Measurements from ENCODE around the gene DONSON. TPM values are rescaled to one million over a fixed set of nuclear protein-coding genes. Genes with fewer than 3 reads are reported as not detected.
A peak's percentile ranks its signal among the peaks of the same experiment; 100 is the strongest.

DONSON gene
- polyA plus RNA-seq, 1 experiment: 12.7 TPM

GRCh38 chr21:33544451-33545195 lies 43.9 kb downstream of the DONSON start:
- POLR2A ChIA-PET: interaction anchor here (0.6 kb wide), 1 partner anchor 12 kb away, joined by 5 read pairs; no protein-coding TSS in a partner anchor
- CTCF ChIA-PET: interaction anchor here (1.1 kb wide), 1 partner anchor 61 kb away, joined by 4 read pairs; no protein-coding TSS in a partner anchor
- H3K36me3 ChIP-seq (ENCODE audit: control insufficient read depth, insufficient read depth, low read length): no peaks in the 10 kb centered on the region
- no peak for TF ChIP-seq CTCF (IDR thresholded peaks at IDR 0.05; ENCODE audit: insufficient read depth, low read depth, low read length)
- DNase-seq (ENCODE audit: low read depth): no peak
- peak overlapping the region; percentile 70 for H3K4me3 ChIP-seq (ENCODE audit: low read depth, low read length)
- H3K27me3 ChIP-seq (ENCODE audit: control insufficient read depth, insufficient read depth, low read length): no peaks in the 10 kb centered on the region

- no peaks in the 10 kb centered on the region for H3K36me3 ChIP-seq (ENCODE audit: control insufficient read depth, insufficient read depth, low read length)
- POLR2A ChIA-PET: interaction anchor here (0.5 kb wide), 1 partner anchor 219 kb away, joined by 3 read pairs; the partner anchor contains the start of gene IFNAR1
- DNase-seq (ENCODE audit: low read depth): no peak
- CTCF ChIA-PET: interaction anchor here (0.6 kb wide), 1 partner anchor 801 kb away, joined by 4 read pairs; no protein-coding TSS in a partner anchor
- H3K4me3 ChIP-seq (ENCODE audit: low read depth, low read length): peak overlapping the region; percentile 70
- H3K27me3 ChIP-seq (ENCODE audit: control insufficient read depth, insufficient read depth, low read length): no peaks in the 10 kb centered on the region
- TF ChIP-seq CTCF (IDR thresholded peaks at IDR 0.05; ENCODE audit: insufficient read depth, low read depth, low read length): no peak
Measured at GRCh38 chr21:33543505-33544129, 44.9 kb downstream of the DONSON start.

GRCh38 chr21:33542640-33543504 lies 45.6 kb downstream of the DONSON start, which contains the start of gene SON:
SON (plus strand) TSS chr21:33543038; CDS start chr21:33543093, 55 bp downstream.
- ChIA-PET POLR2A (interaction anchor here (0.5 kb wide), 1 partner anchor 218 kb away, joined by 3 read pairs; the partner anchor contains the start of gene IFNAR1), CTCF (interaction anchor here (0.6 to 2.6 kb wide), 2 partner anchors 63 to 802 kb away, joined by 4 to 6 read pairs; no protein-coding TSS in a partner anchor)
- Histone ChIP-seq H3K27me3 (ENCODE audit: control insufficient read depth, insufficient read depth, low read length) (no peaks in the 10 kb centered on the region), H3K4me3 (ENCODE audit: low read depth, low read length) (peak within 1 kb of the TSS; percentile 70), H3K36me3 (ENCODE audit: control insufficient read depth, insufficient read depth, low read length) (no peaks in the 10 kb centered on the region)
- TF ChIP-seq CTCF (IDR thresholded peaks at IDR 0.05; ENCODE audit: insufficient read depth, low read depth, low read length): no peak
- DNase-seq (ENCODE audit: low read depth): peak; percentile 92

GRCh38 chr21:33541756-33542639 lies 46.5 kb downstream of the DONSON start, which contains the start of gene GART:
GART (minus strand) TSS chr21:33542117; CDS start chr21:33539315, 2,802 bp downstream.
- TF ChIP-seq CTCF (IDR thresholded peaks at IDR 0.05; ENCODE audit: insufficient read depth, low read depth, low read length): no peak
- ChIA-PET CTCF (interaction anchor here (2.6 kb wide), 1 partner anchor 64 kb away, joined by 6 read pairs; no protein-coding TSS in a partner anchor), POLR2A (no interaction called here)
- H3K36me3 ChIP-seq (ENCODE audit: control insufficient read depth, insufficient read depth, low read length): no peaks in the 10 kb centered on the region
- H3K27me3 ChIP-seq (ENCODE audit: control insufficient read depth, insufficient read depth, low read length): no peaks in the 10 kb centered on the region
- DNase-seq (ENCODE audit: low read depth): no peak
- peak within 1 kb of the TSS; percentile 70 for H3K4me3 ChIP-seq (ENCODE audit: low read depth, low read length)

Measured in BJ (cell line).